ENCODE data around the gene PEX14.

PEX14 gene

DNA sequence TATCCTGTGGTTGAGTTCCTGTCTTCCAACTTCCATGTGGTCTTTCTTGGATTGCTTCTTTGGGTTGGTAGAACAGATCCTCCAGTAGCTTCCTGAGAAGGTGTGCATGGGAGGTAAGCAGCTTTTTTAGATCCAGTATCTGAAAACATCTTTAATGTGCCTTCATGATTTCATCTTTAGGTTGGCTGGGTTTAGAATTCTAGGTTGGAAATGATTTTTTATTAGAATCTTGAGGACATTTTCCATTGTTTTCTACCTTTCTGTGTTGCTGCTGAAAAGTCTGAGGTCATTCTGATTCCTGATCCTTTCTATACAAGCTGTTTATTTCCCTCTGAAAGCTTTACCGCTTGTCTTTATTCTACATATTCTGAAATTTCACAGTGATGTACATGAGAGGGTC lies 94.8 kb downstream of the PEX14 start:
- no peaks in the 10 kb centered on the region for H3K9me3 ChIP-seq (ENCODE audit: control insufficient read depth, low read length)
- H3K79me2 ChIP-seq = no peaks in the 10 kb centered on the region
- no peak overlapping the region for H3K27ac ChIP-seq
- no peak overlapping the region for H3K4me3 ChIP-seq (ENCODE audit: low read depth, low read length)
- H3K27me3 ChIP-seq (ENCODE audit: control insufficient read depth, insufficient read depth, low read length) = no peaks in the 10 kb centered on the region
- no peaks in the 10 kb centered on the region for H3K4me1 ChIP-seq
- no peak overlapping the region for H3K9ac ChIP-seq
- no peak overlapping the region for H2AFZ ChIP-seq
- TF ChIP-seq, protein P1, sequence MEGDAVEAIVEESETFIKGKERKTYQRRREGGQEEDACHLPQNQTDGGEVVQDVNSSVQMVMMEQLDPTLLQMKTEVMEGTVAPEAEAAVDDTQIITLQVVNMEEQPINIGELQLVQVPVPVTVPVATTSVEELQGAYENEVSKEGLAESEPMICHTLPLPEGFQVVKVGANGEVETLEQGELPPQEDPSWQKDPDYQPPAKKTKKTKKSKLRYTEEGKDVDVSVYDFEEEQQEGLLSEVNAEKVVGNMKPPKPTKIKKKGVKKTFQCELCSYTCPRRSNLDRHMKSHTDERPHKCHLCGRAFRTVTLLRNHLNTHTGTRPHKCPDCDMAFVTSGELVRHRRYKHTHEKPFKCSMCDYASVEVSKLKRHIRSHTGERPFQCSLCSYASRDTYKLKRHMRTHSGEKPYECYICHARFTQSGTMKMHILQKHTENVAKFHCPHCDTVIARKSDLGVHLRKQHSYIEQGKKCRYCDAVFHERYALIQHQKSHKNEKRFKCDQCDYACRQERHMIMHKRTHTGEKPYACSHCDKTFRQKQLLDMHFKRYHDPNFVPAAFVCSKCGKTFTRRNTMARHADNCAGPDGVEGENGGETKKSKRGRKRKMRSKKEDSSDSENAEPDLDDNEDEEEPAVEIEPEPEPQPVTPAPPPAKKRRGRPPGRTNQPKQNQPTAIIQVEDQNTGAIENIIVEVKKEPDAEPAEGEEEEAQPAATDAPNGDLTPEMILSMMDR (IDR thresholded peaks at IDR 0.05) = no peak
- no peak overlapping the region for H3K4me2 ChIP-seq (ENCODE audit: low read length)
- no peaks in the 10 kb centered on the region for H3K36me3 ChIP-seq (ENCODE audit: control insufficient read depth, insufficient read depth, low read length)

DNA sequence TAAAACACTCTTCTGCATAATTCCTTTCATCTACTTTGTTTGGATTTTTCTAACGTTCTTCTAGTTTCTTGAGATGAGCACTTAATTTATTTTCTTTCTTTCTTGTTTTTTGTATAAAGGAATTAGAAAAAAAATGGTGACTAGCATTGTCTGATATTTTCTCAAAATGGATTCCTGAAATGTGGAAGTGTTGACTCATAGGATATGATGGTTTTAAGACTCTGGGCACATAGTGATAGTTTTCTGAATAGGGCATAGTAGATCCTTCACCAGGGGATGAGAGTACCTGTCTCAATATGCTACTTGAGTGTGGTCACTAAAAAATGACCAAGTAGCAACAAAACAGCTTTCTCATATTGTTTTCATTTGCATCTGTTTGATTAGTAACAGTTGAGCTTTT lies 100.9 kb downstream of the PEX14 start:
- TF ChIP-seq, protein P1 (IDR thresholded peaks at IDR 0.05) = no peak
- no peaks in the 10 kb centered on the region for H3K79me2 ChIP-seq

DNA sequence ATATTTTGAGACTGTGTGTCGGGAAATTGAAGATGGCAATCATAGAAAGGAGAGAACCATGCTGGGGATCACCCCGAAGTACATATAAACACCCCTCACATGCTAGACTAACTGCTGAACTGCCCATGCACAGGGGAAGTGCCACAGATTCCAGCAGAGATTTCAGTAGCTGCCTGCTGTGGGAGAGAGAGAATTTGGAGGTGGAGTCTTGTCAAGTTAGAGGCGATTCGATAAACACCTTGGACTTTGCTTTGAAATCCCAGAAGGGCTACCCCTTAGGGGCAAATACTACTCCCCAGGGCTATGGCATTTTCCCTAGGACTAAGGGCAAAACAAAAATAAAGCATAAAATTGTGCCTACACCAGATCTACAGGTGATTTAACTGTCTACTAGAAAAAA lies 103.3 kb downstream of the PEX14 start:
- Histone ChIP-seq H3K36me3 (ENCODE audit: control insufficient read depth, insufficient read depth, low read length) (no peaks in the 10 kb centered on the region), H3K4me3 (ENCODE audit: low read depth, low read length) (no peak overlapping the region), H3K27ac (no peak overlapping the region), H3K9me3 (ENCODE audit: control insufficient read depth, low read length) (no peaks in the 10 kb centered on the region), H3K4me2 (ENCODE audit: low read length) (no peak overlapping the region), H3K9ac (no peak overlapping the region), H2AFZ (no peak overlapping the region), H3K27me3 (ENCODE audit: control insufficient read depth, insufficient read depth, low read length) (no peaks in the 10 kb centered on the region), H3K4me1 (no peaks in the 10 kb centered on the region), H3K79me2 (no peaks in the 10 kb centered on the region)
- TF ChIP-seq, protein P1 (IDR thresholded peaks at IDR 0.05) = no peak

More for the DNA sequence above, 100.9 kb downstream of the PEX14 start:
- H3K4me3 ChIP-seq (ENCODE audit: low read depth, low read length) = no peak overlapping the region
- H3K9me3 ChIP-seq (ENCODE audit: control insufficient read depth, low read length) = no peaks in the 10 kb centered on the region
- H3K4me1 ChIP-seq = no peaks in the 10 kb centered on the region
- no peak overlapping the region for H3K27ac ChIP-seq
- no peak overlapping the region for H2AFZ ChIP-seq
- no peak overlapping the region for H3K4me2 ChIP-seq (ENCODE audit: low read length)
- H3K36me3 ChIP-seq (ENCODE audit: control insufficient read depth, insufficient read depth, low read length) = no peaks in the 10 kb centered on the region
- H3K9ac ChIP-seq = no peak overlapping the region
- H3K27me3 ChIP-seq (ENCODE audit: control insufficient read depth, insufficient read depth, low read length) = no peaks in the 10 kb centered on the region

DNA sequence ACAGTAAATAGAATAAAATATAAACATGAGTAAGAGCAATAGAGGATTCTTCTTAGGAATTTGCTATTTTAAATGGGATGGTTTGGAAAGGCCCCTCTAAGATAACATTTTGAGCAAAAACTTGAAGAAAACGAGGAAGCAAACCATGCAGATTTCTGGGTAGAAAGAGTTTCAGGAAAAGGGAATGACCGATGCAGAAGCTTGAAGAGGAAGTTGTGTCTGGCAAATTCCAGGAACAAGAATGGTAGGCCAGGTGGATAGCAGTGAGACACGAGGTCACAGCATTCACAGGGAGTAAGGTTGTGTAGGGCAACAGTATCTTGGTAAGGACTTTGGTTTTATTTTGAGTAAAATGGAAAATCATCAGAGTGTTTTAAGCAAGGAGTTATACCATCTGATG lies 108.9 kb downstream of the PEX14 start:
- Histone ChIP-seq H3K4me2 (ENCODE audit: low read length) (no peak overlapping the region), H3K9ac (no peak overlapping the region), H3K79me2 (no peaks in the 10 kb centered on the region), H3K9me3 (ENCODE audit: control insufficient read depth, low read length) (no peaks in the 10 kb centered on the region), H2AFZ (no peak overlapping the region), H3K27ac (no peak overlapping the region), H3K27me3 (ENCODE audit: control insufficient read depth, insufficient read depth, low read length) (no peaks in the 10 kb centered on the region), H3K36me3 (ENCODE audit: control insufficient read depth, insufficient read depth, low read length) (no peaks in the 10 kb centered on the region), H3K4me1 (no peaks in the 10 kb centered on the region), H3K4me3 (ENCODE audit: low read depth, low read length) (no peak overlapping the region)
- TF ChIP-seq, protein P1 (IDR thresholded peaks at IDR 0.05) = no peak

DNA sequence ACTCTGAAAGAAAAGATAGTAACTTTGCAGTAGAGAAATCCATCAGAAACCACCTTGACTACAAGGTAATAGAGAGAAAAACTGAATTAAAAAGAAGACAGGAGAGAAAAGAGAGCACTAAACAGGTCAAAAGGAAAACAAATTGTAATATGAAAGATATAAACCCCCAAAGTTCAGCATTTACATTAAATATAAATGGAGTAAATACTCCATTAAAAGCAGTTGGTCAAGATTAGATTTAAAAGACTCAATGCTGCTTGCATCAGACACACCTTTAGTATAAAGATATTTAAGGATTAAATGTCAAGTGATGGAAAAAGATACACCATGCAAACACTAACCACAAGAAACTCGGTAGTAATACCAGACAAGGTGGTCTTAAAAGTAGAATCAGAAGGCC lies 110.5 kb downstream of the PEX14 start:
- H3K27me3 ChIP-seq (ENCODE audit: control insufficient read depth, insufficient read depth, low read length) = no peaks in the 10 kb centered on the region
- H3K4me1 ChIP-seq = no peaks in the 10 kb centered on the region
- H3K9me3 ChIP-seq (ENCODE audit: control insufficient read depth, low read length) = no peaks in the 10 kb centered on the region

More for the DNA sequence above, 110.5 kb downstream of the PEX14 start:
- Histone ChIP-seq H3K27ac (no peak overlapping the region), H3K4me3 (ENCODE audit: low read depth, low read length) (no peak overlapping the region), H2AFZ (no peak overlapping the region), H3K79me2 (no peaks in the 10 kb centered on the region), H3K9ac (no peak overlapping the region), H3K36me3 (ENCODE audit: control insufficient read depth, insufficient read depth, low read length) (no peaks in the 10 kb centered on the region), H3K4me2 (ENCODE audit: low read length) (no peak overlapping the region)
- TF ChIP-seq, protein P1 (IDR thresholded peaks at IDR 0.05) = no peak
